WTC11 (cell line): Measurements from ENCODE around the gene MYL9. TPM values are rescaled to one million over a fixed set of nuclear protein-coding genes. Genes with fewer than 3 reads are reported as not detected.

Experiments used
- ATAC-seq: fragments of 200-7000 bp; cut with Tn5 transposase; 2 replicates; pipeline ENCODE4 v1.10.0; 2021; ENCODE audit warnings: mild to moderate bottlenecking, moderate library complexity
- CTCF ChIA-PET: fragments of 300-600 bp; sonication (Branson Sonifier 250); formaldehyde crosslinking; loops from one replicate; lab custom pipeline; 2021; ENCODE audit warnings: antibody characterized with exemption; lab: Charles Lee
- POLR2A ChIA-PET: fragments of 350-600 bp; sonication (Branson Sonifier 250); formaldehyde crosslinking; loops from one replicate; lab custom pipeline; 2021; ENCODE audit warnings: antibody characterized with exemption; lab: Charles Lee
- DNase-seq: peaks from one replicate; pipeline ENCODE4 v3.0.0; 2021; ENCODE audit warnings: low spot score
- H3K27ac Mint-ChIP-seq: 2 replicates; pipeline ENCODE4 v1.8.0; 2021; ENCODE audit warnings: mixed read lengths
- H3K27me3 Mint-ChIP-seq: 2 replicates; pipeline ENCODE4 v1.8.0; 2021; ENCODE audit warnings: low read depth, mild to moderate bottlenecking, moderate library complexity, mixed read lengths
- H3K36me3 Mint-ChIP-seq: 2 replicates; pipeline ENCODE4 v1.8.0; 2021; ENCODE audit warnings: mixed read lengths
- H3K4me1 Mint-ChIP-seq: 2 replicates; pipeline ENCODE4 v1.8.0; 2022; ENCODE audit warnings: mixed read lengths
- H3K4me3 Mint-ChIP-seq: 2 replicates; pipeline ENCODE4 v1.8.0; 2021; ENCODE audit warnings: mild to moderate bottlenecking, moderate library complexity, mixed read lengths
- H3K9me3 Mint-ChIP-seq: 2 replicates; pipeline ENCODE4 v1.8.0; 2021; ENCODE audit warnings: mixed read lengths
- AR ChIP-seq: fragments of 250-450 bp; sonication (Bioruptor Pico); IDR thresholded peaks from 2 replicates; pipeline ENCODE4 v1.9.0; 2021; ENCODE audit warnings: mild to moderate bottlenecking
- ATF2 ChIP-seq: sonication (generic); formaldehyde crosslinking; IDR thresholded peaks from 2 replicates; pipeline ENCODE4 v1.8.1; 2022; ENCODE audit warnings: low read depth, missing genetic modification reagents, borderline replicate concordance
- ATF3 ChIP-seq: sonication (generic); formaldehyde crosslinking; conservative IDR thresholded peaks from 2 replicates; pipeline ENCODE4 v1.8.1; 2022; ENCODE audit warnings: mild to moderate bottlenecking, missing genetic modification reagents
- CDX4 ChIP-seq: fragments of 250-450 bp; sonication (Bioruptor Pico); IDR thresholded peaks from 2 replicates; pipeline ENCODE4 v1.9.0; 2021; ENCODE audit warnings: moderate library complexity, mild to moderate bottlenecking, inconsistent platforms, borderline replicate concordance
- CREB1 ChIP-seq: sonication (generic); formaldehyde crosslinking; IDR thresholded peaks from 2 replicates; pipeline ENCODE4 v1.8.0; 2023; ENCODE audit warnings: mild to moderate bottlenecking, missing genetic modification reagents
- CREM ChIP-seq: sonication (generic); formaldehyde crosslinking; IDR thresholded peaks from 2 replicates; pipeline ENCODE4 v1.8.1; 2022; ENCODE audit warnings: mild to moderate bottlenecking, missing genetic modification reagents, moderate library complexity
- E2F4 ChIP-seq: sonication (generic); formaldehyde crosslinking; IDR thresholded peaks from 2 replicates; pipeline ENCODE4 v1.8.1; 2022; ENCODE audit warnings: low read depth, mild to moderate bottlenecking, moderate library complexity, missing genetic modification reagents, borderline replicate concordance
- ETV6 ChIP-seq: sonication (generic); formaldehyde crosslinking; IDR thresholded peaks from 2 replicates; pipeline ENCODE4 v1.8.1; 2022; ENCODE audit warnings: mild to moderate bottlenecking, missing genetic modification reagents
- IRF2 ChIP-seq: sonication (generic); formaldehyde crosslinking; IDR thresholded peaks from 2 replicates; pipeline ENCODE4 v1.8.0; 2022; ENCODE audit warnings: low read depth, missing genetic modification reagents, borderline replicate concordance
- JAZF1 ChIP-seq: fragments of 250-450 bp; sonication (Bioruptor Pico); IDR thresholded peaks from 2 replicates; pipeline ENCODE4 v1.9.0; 2021; ENCODE audit warnings: moderate library complexity, mild to moderate bottlenecking, inconsistent platforms
- MXD4 ChIP-seq: fragments of 250-450 bp; sonication (Bioruptor Pico); IDR thresholded peaks from 2 replicates; pipeline ENCODE4 v1.8.0; 2021; ENCODE audit warnings: mild to moderate bottlenecking, moderate library complexity, borderline replicate concordance
- OVOL2 ChIP-seq: fragments of 250-450 bp; sonication (Bioruptor Pico); IDR thresholded peaks from 2 replicates; pipeline ENCODE4 v1.9.0; 2021; ENCODE audit warnings: mild to moderate bottlenecking, borderline replicate concordance
- SOX15 ChIP-seq: fragments of 250-450 bp; sonication (Bioruptor Pico); IDR thresholded peaks from 2 replicates; pipeline ENCODE4 v1.9.0; 2021; ENCODE audit warnings: mild to moderate bottlenecking
- USF1 ChIP-seq: sonication (generic); formaldehyde crosslinking; IDR thresholded peaks from 2 replicates; pipeline ENCODE4 v1.8.0; 2022; ENCODE audit warnings: mild to moderate bottlenecking, missing genetic modification reagents
- ZBTB21 ChIP-seq: sonication (generic); formaldehyde crosslinking; IDR thresholded peaks from 2 replicates; pipeline ENCODE4 v1.8.1; 2023; ENCODE audit warnings: mild to moderate bottlenecking, missing genetic modification reagents, borderline replicate concordance
- ZNF121 ChIP-seq: sonication (generic); formaldehyde crosslinking; IDR thresholded peaks from 2 replicates; pipeline ENCODE4 v1.8.0; 2023; ENCODE audit warnings: missing genetic modification reagents
- ZNF281 ChIP-seq: sonication (generic); formaldehyde crosslinking; IDR thresholded peaks from 2 replicates; pipeline ENCODE4 v1.8.0; 2023; ENCODE audit warnings: mild to moderate bottlenecking, missing genetic modification reagents
- ZNF423 ChIP-seq: fragments of 250-450 bp; sonication (Bioruptor Pico); IDR thresholded peaks from 2 replicates; pipeline ENCODE4 v2.1.2; 2022; ENCODE audit warnings: mild to moderate bottlenecking, moderate library complexity
- ZSCAN18 ChIP-seq: fragments of 250-450 bp; sonication (Bioruptor Pico); IDR thresholded peaks from 2 replicates; pipeline ENCODE4 v2.1.2; 2022; ENCODE audit warnings: mild to moderate bottlenecking, moderate library complexity
- total RNA-seq: library from RNA; stranded (reverse); gene quantifications from 3 replicates; pipeline ENCODE4 v1.2.3, GENCODE V29; 2021

Gene MYL9
- total RNA-seq, 1 experiment from 2014 or later: 54.7 TPM

GRCh38 chr20:36573103-36573797 lies 31.9 kb downstream of the MYL9 start, which contains the start of gene TGIF2 (continued):
- no peak for TF ChIP-seq SOX15 (CRISPR knock-in tag)
- no peak for TF ChIP-seq CREB1 (CRISPR knock-in tag)
- TF ChIP-seq ETV6: peak; percentile 76; the same call in 1 of the 2 replicates
- TF ChIP-seq E2F4 (CRISPR knock-in tag): no peak
- TF ChIP-seq IRF2: no peak
- no peak for TF ChIP-seq ATF3 (CRISPR knock-in tag)
- no peak for TF ChIP-seq JAZF1
- TF ChIP-seq USF1 (CRISPR knock-in tag): peak; percentile 39; the same call in 1 of the 2 replicates
- TF ChIP-seq MXD4 (CRISPR knock-in tag): no peak
- TF ChIP-seq CREM (CRISPR knock-in tag): peak; percentile 4
- TF ChIP-seq ZNF281 (CRISPR knock-in tag): no peak; the same call in 1 of the 2 replicates
- TF ChIP-seq ATF2 (CRISPR knock-in tag): no peak
- TF ChIP-seq OVOL2 (CRISPR knock-in tag): no peak
- no peak for TF ChIP-seq ZNF121
- TF ChIP-seq ZSCAN18 (CRISPR knock-in tag): no peak
- no peak for TF ChIP-seq ZBTB21
- TF ChIP-seq, all 79 proteins: peak for 20

- Mint-ChIP-seq H3K27ac (no peak overlapping the region), H3K27me3 (no peaks in the 10 kb centered on the region), H3K4me1 (peaks cover 59% of the 10 kb centered on the region)
- CTCF ChIA-PET: interaction anchor here (1.1 to 3.5 kb wide), 6 partner anchors 11 to 67 kb away, joined by 3 to 32 read pairs (median 9); partner anchors contain the start of genes MYL9 and RAB5IF
- POLR2A ChIA-PET: interaction anchor here (0.9 to 5.8 kb wide), 3 partner anchors 11 to 104 kb away, joined by 3 to 54 read pairs (median 4); partner anchors contain the start of gene RAB5IF
- TF ChIP-seq AR (no peak), ZNF423 (CRISPR knock-in tag) (peak; percentile 66), CDX4 (CRISPR knock-in tag) (no peak), ETV6 (no peak)
- TF ChIP-seq, all 79 proteins: peak for 1
- ATAC-seq (peak; percentile 0; the same call in 1 of the 2 replicates), DNase-seq (no peak)
- Mint-ChIP-seq H3K36me3 (peaks cover 12% of the 10 kb centered on the region), H3K9me3 (no peaks in the 10 kb centered on the region), H3K4me3 (peak overlapping the region; percentile 86)
Observed at GRCh38 chr20:36573798-36574365, 32.6 kb downstream of the MYL9 start.
